NCI-H1048 (cell line): ENCODE measurements around the gene COL4A1.
"Not testable (repeated sequence)": the region's sequence is repeated elsewhere in the genome, so short reads cannot be mapped to it uniquely, and the experiment has no call there.

Source experiments
- DNase-seq: peaks from one replicate; lab custom pipeline; 2025; lab: John Stamatoyannopoulos, UW

COL4A1 gene

DNA sequence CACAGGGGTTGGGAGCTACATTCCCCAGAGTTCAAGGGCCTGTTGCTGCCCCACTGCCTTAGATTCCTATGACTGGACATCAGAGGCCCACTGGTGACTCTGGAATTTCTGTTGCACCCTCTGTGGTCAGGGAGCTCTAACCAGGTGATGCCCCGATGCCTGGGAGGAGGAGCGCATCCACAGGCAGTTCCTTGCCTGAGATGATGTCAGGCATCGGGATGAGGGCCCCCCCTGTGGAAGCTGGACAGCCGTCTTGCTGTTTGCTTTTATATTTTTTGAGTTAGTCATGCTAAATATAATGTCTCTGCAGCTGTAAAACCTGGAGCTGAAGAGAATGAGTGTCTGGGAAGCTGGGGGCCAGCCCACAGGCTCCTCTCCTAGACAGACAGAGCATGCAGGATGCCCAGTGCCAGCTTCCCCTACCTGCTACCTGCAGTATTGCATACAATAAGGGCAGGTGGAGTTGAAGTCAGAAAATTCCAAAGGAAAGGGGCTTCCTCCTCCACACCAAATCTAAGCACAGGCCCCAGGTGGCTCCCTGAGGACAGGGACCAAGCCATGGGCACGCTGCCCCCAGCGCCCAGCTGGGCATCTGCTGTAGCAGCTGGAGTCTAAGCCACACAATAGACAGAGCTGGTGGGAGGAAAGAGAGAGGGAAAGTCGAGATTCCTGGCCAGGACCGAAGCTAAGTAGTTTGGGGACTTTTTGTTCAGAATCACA is 16.4 kb upstream of the COL4A1 start:
- DNase-seq, result no peak

DNA sequence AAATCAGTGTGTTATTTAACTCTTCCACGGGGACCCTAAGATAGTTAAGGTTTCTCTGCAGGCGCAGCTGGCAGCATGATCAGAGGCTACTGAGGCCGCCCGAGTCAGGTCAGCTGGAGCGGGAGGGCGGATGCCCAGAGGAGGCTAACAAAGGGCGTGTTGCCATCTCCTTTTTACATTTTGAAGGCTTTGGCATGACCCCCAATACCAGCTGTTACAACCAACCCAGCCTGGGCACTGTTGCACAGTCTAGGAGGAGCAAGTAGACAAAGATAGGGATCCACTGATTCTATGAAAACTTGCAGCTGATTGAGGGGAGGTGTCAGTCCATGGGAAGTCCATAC is 15.8 kb upstream of the COL4A1 start:
- DNase-seq, result no peak

DNA sequence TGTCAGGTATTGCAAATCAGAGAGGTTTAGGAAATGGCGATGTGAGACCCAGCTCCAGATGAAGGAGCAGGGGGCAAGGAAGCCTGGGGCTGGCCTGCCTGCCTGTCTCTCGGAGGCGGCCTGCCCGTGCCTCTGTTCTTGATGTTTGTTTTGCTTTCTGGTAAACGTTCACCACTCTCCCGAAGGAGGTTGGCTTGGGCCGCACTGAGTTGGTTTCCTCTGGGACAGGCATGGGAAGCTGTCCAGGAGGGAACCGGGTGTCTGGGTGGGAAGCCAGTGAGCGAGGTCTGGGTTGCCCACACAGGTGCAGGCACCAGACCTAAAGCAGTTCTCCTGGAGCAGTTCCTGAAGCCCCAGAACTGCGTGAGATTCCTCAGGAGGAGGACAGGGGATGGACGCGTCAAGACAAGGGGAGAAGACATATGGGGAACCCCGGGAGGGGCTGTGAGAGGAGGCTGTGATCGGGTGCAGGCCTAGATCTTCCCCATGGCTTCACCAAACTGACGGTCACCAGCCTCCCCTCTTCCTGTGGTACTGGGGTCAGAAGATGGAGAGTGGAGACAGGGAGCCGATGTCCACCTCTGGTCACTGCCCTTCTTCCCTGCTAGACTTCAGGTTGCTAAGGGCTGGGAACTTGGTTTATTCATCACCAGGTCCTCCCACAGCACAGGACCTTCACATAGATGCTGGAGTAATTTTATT is 15.3 kb upstream of the COL4A1 start:
- DNase-seq, result no peak

DNA sequence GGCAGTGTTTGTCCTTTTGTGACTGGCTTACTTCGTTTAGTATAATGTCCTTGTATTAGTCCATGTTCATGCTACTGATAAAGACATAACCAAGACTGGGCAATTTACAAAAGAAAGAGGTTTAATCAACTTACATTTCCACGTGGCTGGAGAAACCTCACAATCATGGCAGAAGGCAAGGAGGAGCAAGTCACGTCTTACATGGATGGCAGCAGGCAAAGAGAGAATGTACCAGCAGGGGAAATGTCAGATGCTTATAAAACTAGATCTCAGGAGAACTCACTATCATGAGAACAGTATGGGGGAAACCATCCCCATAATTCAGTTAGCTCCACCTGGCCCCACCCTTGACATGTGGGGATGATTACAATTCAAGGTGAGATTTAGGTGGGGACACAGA is 14.6 kb upstream of the COL4A1 start:
- DNase-seq, result not testable (repeated sequence)

DNA sequence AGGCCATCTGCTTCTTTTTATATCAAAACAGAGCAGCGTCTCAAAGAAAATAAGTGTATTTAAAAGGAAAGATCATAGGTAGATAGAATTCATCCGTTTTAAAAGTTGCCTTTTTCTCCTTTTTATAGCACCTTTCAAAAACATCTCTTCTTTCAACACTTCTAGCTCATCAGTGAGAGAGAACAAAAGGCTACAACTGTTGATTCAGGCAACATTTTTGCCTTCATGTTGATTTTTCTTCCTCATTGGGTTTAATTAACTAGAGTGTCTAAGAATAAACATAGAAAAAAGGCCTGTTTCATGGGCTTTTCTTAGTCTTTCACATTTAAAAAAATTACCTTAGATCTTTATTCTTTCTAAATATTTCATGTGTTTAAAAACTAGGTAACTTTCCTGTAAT is 13.7 kb upstream of the COL4A1 start:
- DNase-seq, result no peak

DNA sequence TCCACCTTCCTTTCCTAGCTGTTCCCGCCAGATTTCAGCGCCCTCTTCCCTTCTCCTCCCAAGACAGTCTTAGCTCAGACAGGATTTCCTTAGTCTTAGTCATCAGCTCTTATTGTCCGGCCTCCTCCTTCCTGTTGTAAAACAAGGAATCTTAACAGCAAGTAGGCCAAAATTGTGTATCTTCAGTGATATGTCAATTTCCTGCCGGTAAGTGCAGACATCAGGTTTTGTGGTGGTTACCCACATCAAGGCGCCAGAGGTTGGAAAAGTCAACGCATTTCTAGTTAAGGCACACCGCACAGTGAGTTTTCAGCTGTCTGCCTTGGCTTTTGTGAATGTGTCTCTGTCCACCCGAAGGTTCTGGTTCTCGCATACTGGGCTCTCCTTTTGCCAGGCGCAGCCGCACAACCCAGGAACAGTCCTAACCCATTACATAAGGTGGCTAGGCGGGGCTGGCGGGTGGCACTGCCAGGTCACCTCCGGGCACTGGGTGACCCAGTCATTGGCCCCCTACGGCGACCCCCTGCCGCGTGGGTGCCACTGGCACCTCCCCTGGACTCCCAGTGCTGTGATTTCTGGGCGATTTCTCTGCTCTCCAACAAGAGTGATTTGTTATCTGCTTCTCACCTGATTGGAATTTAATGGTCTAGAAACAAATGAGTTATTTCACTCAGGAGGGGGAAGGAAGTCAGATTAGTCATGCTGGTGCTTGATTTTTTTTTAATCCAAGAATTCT is 13.0 kb upstream of the COL4A1 start:
- no peak for DNase-seq

DNA sequence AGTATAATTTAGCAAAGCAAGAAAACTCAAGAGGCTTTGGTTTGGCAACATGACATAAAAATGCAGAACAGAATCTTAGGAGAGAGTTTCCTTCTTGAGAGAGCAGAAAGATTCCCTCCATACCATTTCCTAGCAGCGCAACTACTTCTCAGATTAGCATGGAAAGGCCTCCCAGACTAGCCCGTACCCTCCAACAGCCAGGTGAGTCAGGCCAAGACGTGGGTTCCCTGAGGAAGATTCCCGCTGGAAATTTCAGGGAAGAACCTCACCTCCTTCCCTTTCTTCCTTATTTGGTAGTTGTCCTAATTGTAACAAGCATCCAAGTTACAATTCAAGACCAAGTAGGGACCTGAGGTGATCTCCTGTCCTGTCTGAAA is 12.4 kb upstream of the COL4A1 start:
- no peak for DNase-seq

DNA sequence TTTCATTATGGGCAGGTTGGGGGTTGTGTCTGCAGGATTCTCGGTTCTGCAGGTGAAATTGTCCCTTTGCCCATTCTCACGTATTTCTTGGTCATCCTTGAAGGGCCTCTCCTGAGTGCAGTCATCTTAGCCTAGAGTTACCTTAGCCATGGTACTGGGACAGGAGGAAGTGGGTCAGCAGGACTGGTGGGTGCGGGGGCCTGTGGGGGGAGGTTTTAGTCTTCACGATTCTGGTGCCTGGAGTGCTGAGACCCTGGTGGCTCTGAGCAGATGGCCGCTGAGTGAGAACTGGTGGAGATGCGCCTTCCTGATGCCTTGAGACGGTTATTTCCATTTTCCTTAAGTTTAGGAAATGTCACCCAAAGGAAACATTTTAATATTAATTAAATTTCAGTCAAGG is 12.0 kb upstream of the COL4A1 start:
- no peak for DNase-seq

DNA sequence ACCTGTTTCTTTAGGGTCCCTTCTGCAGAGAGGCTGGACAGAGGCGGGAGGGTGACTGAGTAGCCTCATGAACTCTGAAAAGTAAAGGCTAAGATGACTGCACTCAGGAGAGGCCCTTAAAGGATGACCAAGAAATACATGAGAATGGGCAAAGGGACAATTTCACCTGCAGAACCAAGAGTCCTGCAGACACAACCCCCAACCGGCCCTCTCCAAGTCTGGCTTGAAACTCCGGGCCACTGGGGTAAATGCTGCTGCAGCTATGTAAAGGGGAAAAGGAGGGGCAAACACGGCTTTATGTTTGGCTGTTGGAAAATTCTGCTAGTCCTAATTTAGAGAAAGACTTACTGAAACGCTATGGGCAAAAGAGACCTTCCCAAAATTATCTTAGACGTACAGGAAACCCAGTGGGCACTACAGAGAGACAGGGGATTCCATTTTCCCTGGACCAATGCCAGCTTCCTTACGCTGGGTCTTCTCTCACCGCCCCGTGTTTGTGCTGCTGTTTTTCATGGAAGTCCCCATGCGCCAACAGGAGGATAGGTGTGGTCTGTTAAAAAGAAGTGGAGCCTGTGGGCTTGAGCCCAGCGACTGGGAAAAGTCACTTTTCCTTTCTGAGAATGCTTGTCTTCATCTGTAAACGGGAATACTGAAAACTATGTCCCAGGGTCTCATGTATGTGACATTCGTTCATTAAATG is 10.7 kb upstream of the COL4A1 start:
- no peak for DNase-seq

DNA sequence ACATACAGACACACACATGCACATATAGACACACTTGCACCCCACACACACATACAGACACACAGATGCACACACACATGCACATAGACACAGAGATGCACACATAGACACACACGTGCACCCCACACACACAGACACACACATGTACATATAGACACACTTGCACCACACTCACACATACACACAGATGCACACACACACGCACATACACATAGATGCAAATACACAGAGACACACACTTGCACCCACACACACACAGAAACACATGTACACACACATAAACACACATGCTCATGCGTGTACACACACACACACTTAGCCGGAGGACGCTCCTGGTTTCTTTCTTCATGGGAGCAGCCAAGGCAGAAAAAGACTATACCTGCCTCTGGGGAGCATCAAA is 10.1 kb upstream of the COL4A1 start:
- no peak for DNase-seq

DNA sequence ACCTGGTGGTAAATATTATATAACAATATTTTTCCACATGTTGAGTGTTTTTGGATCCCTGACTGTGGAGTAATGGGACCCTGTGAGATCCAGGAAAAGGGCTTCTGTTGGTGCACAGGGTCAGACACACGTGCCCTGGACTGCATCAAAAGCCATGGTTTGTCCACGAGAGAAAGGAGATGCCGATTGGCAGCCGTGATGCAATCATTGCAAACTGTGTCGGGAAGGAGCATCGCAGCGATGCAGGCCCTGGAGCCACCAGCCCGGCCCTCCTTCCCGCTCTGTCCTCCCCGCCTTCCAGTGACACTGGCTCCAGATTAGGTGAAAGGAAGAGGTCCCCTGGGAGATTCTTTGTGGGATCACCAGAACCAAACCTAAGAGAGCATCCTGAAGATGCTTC is 9.2 kb upstream of the COL4A1 start:
- DNase-seq, result no peak

DNA sequence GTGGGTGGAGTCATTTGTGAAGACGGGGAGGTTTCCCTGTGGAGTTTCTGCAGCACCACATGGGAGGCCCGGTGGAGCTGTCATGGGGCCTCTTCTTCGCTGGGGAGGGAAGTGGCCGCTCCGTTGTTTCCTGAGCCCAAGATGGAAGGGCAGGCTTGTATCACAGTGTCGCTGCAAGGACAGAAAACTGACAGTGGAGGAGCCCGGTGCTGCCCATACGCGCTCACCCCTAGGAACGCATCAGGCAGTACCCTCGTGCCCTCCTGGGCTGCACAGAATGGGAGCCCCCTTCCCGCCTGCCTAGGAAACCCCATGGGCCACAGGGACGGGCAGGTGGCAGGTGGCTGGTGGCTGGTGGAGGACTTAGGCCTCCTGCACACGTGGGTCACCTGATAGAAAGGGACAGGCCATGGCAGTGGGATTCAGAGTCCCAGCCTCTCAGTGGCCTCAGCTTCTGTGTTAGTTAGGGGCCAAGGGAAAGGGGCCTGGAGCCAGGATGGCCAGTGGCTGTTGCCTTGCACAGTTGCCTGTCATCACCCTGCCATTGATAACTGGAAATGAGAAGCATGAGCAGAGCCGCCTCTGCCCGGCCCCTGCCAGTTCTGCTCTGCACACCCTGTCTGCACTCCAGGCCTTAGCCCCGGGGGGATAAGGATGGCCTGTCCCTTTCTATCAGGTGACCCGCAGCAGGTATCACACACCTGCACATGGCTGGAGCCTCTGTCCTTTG is 7.7 kb upstream of the COL4A1 start:
- DNase-seq, result no peak

DNA sequence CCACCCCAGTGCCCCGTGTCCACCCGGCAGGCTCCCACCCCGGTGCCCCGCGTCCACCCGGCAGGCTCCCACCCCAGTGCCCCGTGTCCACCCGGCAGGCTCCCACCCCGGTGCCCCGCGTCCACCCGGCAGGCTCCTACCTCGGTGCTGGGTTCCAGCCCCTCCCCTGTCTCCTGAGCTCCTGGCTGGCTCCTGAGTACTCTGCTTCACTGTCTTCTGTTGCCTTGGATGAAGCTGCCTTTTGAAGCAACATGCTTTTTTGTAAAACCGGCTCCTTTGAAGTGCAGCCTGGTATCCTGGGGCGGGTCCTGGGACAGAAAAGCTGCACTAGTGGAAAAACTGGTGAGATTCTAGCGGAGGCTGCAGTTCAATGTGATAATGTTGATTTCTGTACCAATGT is 6.8 kb upstream of the COL4A1 start:
- not testable (repeated sequence) for DNase-seq

DNA sequence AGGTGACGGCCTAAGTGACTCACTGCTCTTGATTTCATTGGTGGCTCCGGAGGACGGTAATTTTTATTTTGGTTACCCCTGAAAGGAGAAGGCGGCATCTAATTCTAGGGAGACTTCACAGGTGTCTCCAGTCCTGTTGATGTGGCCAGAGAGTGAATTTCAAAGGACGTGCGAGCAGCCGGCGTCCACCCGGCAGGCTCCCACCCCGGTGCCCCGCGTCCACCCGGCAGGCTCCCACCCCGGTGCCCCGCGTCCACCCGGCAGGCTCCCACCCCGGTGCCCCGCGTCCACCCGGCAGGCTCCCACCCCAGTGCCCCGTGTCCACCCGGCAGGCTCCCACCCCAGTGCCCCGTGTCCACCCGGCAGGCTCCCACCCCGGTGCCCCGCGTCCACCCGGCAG is 6.3 kb upstream of the COL4A1 start:
- DNase-seq, result not testable (repeated sequence)

DNA sequence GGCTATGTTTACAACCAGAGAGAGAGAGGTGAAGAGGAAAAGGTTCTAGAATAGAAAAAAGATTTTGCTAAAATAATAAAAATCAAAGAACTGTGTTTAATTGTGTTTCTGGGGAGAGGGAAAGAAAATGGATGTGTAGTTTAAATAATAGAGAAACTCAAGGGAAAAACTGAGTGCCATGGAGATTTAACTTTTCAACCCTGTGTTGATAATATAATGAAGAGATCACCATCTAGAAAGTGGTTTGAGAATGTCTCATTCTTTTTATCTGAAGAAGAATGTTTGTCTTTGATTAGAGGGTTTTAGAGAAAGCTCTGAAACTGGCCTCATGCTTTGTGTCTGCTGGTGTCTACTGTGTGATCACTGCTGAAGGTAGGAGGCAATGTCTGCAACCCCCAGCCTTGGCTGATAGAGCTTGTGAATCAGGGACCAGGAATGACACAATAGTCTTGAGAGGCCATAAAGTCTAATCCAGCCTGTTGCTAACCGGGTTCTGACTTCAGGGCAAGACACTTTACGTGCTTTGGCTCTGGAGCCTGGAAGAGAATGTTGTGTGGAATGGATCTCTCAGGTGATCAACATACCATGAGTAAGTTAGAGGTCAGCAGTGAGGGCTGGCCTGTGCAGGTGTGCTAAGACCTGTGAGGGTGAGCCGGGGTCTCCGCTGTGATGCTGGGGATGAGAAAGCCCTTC is 5.5 kb upstream of the COL4A1 start:
- no peak for DNase-seq

DNA sequence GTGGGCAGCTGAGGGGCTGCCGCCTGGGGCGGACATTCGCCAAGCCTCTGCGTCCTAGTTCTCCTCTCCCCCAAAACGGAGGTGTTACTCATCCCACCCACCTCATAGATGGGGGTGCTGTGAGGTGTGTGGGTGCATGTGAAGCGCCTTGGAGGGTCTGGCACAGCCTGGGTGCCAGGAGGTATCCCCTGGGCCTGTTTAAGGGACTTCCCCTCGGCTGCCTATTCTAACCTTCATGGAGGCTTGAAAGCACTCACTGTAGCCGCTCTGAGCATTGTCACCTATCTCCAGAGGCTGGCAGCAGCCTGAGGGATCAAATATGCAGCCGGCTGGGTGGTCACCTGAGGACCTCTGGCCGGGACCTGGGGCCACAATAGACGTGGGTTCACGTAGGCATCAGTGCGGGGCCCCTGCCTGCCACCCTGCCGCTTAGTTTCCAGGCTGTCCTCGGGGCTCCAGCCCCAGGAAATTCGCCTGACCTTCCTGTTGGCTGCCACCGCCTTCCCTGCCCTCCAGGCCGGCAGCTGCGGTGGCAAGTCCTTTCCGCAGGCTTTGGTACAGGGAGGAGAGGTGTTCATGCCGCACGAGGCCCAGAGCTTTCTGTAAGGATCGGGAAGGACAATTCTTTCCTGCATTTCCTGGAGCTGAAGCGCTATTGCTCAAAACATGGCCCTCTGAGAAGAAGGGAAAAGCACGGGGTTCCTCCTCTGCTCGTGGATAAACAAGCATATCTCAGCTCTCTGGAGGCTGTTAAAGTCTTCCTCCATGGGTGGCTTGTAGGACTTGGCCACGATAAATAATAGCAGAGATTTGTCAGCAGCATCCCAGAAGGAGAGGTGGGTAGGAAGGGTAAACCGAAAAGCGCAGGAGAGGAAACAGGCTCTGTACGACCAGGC is 4.7 kb upstream of the COL4A1 start:
- no peak for DNase-seq

DNA sequence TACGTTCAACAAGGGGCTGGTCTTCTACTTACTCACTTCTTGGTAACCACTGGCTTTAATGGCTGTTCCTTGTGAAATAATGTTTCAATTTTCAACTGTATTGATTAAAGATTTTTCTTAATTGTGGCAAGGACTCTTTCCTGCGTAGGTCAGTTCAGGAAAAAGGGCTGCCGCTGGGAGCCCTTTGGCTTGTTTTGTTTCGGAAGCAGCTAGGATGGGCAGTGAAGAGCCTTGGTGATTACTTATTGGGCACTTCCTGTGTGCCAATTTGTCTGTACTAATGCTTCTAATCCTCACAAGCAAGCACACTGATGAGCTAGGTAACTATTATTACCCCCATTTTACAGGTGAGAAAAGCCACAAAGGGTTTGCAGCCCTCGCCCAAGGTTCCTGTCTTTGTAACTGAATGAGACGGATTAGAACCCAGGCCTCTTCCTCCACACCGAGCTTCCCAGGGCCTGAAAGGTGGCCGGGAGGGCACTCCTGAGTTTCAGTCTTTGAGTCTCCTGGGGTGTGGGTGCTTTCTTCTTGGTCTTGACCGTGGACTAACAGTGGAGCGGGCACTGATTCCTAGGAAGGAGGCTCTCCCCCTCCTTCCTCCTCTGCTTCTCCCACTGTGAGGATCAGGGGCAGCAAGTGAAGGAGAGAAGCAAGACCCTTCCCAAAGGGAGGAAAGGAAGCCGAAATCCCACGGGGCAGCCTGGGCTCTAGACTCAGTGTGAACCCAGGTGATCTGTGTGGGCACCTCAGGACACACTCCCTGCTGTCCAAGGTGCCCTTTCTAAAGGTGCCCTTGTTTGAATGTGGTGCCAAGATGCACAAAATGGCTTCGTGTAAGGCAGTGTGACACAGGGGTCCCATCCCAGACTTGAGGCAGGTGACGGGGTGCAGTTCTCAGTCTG is 3.8 kb upstream of the COL4A1 start:
- DNase-seq, result no peak

DNA sequence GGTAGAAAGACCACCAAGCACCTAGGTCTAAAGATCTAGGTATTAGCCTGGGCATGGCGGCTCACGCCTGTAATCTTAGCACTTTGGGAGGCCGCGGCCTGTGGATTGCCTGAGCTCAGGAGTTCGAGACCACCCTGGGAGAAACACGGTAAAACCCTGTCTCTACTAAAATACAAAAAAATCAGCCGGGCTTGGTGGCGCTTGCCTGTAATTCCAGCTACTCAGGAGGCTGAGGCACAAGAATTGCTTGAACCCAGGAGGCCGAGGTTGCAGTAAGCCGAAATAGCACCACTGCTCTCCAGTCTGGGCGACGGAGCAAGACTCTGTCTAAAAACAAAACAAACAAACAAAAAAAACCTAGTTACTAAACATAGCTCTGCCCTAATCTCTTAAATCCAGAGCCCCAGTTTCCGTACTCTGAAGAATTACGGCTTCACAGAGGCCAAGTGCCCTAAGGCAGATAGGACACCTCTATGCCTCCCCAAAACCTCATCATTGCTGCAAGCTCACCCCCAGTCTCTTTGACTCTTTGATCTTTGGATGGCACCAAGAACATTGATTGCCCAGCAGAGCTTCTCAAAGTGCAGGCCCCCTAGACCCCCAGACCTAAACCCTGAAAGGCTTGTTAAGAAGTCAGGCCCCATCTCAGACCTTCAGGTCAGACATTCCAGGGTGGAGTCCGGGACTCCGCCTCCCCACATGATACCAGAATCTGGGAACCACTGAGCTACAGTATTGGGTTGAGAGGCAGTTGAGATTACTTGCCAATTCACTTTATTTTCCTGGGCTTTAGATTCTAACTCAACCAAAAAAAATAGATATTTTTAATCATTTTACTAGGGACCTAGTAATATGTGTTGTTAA is 2.9 kb upstream of the COL4A1 start:
- no peak for DNase-seq
